NCI-H526 treated with DMSO at 0.1 percent for 48 hours (cell line): ENCODE results near the gene DHRS7C.

Experiments
- DNase-seq: peaks from one replicate; lab custom pipeline; 2025; lab: John Stamatoyannopoulos, UW

The DHRS7C gene

GRCh38 chr17:9765322-9765721 is 26.1 kb downstream of the DHRS7C start:
- DNase-seq = no peak

GRCh38 chr17:9763643-9764042 is 27.7 kb downstream of the DHRS7C start:
- no peak for DNase-seq

- no peak for DNase-seq
Observed at GRCh38 chr17:9760266-9760665, 31.1 kb downstream of the DHRS7C start.

GRCh38 chr17:9755083-9755482 is 36.3 kb downstream of the DHRS7C start:
- DNase-seq = no peak

GRCh38 chr17:9750524-9750923 is 40.9 kb downstream of the DHRS7C start:
- DNase-seq = no peak

GRCh38 chr17:9729735-9730420 is 61.5 kb downstream of the DHRS7C start:
- no peak for DNase-seq

GRCh38 chr17:9729034-9729650 is 62.2 kb downstream of the DHRS7C start:
- peak; percentile 4 for DNase-seq

- no peak for DNase-seq
Observed at GRCh38 chr17:9728564-9728963, 62.8 kb downstream of the DHRS7C start.

GRCh38 chr17:9728005-9728404 is 63.4 kb downstream of the DHRS7C start:
- DNase-seq = no peak

GRCh38 chr17:9726291-9726690 is 65.1 kb downstream of the DHRS7C start:
- DNase-seq = no peak

- no peak for DNase-seq
Observed at GRCh38 chr17:9725575-9725974, 65.8 kb downstream of the DHRS7C start.
